ENCODE results near the gene XK. TPM values are rescaled to one million over a fixed set of nuclear protein-coding genes. Genes with fewer than 3 reads are reported as not detected.

XK gene
- total and polyA plus RNA-seq, 2 donors (not counting 3 experiments of a cell fraction or from before 2014, with no cell fraction given) = 0.03 to 0.07 TPM

DNA sequence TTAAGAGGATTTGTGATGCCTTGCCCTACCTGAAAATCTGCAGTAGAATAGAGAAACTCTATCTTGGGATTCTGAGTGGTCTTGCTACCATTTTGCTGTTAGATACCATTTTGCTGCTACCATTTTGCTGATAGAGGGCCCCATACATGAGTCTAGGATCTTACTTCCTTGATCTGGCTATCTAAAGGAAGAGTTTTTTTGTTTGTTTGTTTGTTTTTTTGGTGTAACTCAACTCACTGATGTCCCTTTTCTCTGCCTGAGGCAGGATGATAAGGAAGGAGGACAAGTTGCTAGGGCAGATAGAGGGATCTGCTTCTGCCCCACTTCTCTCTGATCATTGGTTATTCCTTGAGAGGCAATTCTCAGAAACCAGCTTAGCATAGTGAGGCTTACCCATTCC lies 31.0 kb downstream of the XK start:
- no peaks in the 10 kb centered on the region for H3K4me1 ChIP-seq (ENCODE audit: control insufficient read depth, extremely low read depth, insufficient read depth, low read length)
- no peaks in the 10 kb centered on the region for H3K79me2 ChIP-seq (ENCODE audit: control insufficient read depth, insufficient read depth, low read length)
- intact Hi-C loops (cut with micrococcal nuclease) = no loop called here
- no peak overlapping the region for H3K27ac ChIP-seq (ENCODE audit: insufficient read depth, low read depth, low read length)
- TF ChIP-seq, protein P1, sequence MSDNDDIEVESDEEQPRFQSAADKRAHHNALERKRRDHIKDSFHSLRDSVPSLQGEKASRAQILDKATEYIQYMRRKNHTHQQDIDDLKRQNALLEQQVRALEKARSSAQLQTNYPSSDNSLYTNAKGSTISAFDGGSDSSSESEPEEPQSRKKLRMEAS (IDR thresholded peaks at IDR 0.05; ENCODE audit: insufficient read depth, insufficient read length) = no peak
- no peak for TF ChIP-seq FOS (IDR thresholded peaks at IDR 0.05; ENCODE audit: borderline replicate concordance, insufficient read depth, low read length)
- TF ChIP-seq POLR2A (IDR thresholded peaks at IDR 0.05; ENCODE audit: low read depth, low read length) = no peak
- no peak for TF ChIP-seq JUN (IDR thresholded peaks at IDR 0.05; ENCODE audit: borderline replicate concordance, insufficient read depth, insufficient read length, low read depth)
- TF ChIP-seq EZH2 (IDR thresholded peaks at IDR 0.05; ENCODE audit: borderline replicate concordance, low read depth, low read length, severe bottlenecking) = no peak
- TF ChIP-seq POLR2AphosphoS5 (IDR thresholded peaks at IDR 0.05; ENCODE audit: insufficient read depth, low read depth, low read length) = no peak
- TF ChIP-seq, protein P2, sequence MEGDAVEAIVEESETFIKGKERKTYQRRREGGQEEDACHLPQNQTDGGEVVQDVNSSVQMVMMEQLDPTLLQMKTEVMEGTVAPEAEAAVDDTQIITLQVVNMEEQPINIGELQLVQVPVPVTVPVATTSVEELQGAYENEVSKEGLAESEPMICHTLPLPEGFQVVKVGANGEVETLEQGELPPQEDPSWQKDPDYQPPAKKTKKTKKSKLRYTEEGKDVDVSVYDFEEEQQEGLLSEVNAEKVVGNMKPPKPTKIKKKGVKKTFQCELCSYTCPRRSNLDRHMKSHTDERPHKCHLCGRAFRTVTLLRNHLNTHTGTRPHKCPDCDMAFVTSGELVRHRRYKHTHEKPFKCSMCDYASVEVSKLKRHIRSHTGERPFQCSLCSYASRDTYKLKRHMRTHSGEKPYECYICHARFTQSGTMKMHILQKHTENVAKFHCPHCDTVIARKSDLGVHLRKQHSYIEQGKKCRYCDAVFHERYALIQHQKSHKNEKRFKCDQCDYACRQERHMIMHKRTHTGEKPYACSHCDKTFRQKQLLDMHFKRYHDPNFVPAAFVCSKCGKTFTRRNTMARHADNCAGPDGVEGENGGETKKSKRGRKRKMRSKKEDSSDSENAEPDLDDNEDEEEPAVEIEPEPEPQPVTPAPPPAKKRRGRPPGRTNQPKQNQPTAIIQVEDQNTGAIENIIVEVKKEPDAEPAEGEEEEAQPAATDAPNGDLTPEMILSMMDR (IDR thresholded peaks at IDR 0.05; ENCODE audit: extremely low read depth in 1 of 2, insufficient read depth in 1 of 2, low read depth in 1 of 2, low read length in 2 of 2) = no peak
- TF ChIP-seq MYC (IDR thresholded peaks at IDR 0.05; ENCODE audit: low read depth, low read length) = no peak
- TF ChIP-seq GATA2 (IDR thresholded peaks at IDR 0.05; ENCODE audit: insufficient read depth, insufficient read length, low read depth, low read length) = no peak
- no peak overlapping the region for H3K9ac ChIP-seq (replicated peaks; ENCODE audit: extremely low read depth, insufficient read depth, low read length)
- no peaks in the 10 kb centered on the region for H3K9me1 ChIP-seq (replicated peaks; ENCODE audit: control insufficient read depth, extremely low read depth, insufficient read depth, low read length)
- no peak overlapping the region for H3K4me3 ChIP-seq (replicated peaks in 1 of 3; ENCODE audit: insufficient read depth in 1 of 3, low read depth in 1 of 3, low read length in 3 of 3)
- dilution Hi-C loops (cut with MboI; ENCODE audit: extremely low pct_ligation_motif_present, low sequenced_read_pairs) = no loop called here
- H2AFZ ChIP-seq (ENCODE audit: low read depth, low read length) = no peak overlapping the region
- no peaks in the 10 kb centered on the region for H3K9me3 ChIP-seq (replicated peaks; ENCODE audit: control insufficient read depth, insufficient read depth, low read length)
- H3K4me2 ChIP-seq (ENCODE audit: insufficient read depth, low read length) = no peak overlapping the region
- H4K20me1 ChIP-seq (replicated peaks; ENCODE audit: control insufficient read depth, extremely low read depth, insufficient read depth, low read length) = no peaks in the 10 kb centered on the region
- POLR2A ChIA-PET = no interaction called here
- no peaks in the 10 kb centered on the region for H3K27me3 ChIP-seq (ENCODE audit: control insufficient read depth in 2 of 2, insufficient read depth in 2 of 2, low read length in 2 of 2)
- BruUV-seq (replicated peaks) = no TSS peak
- DNase-seq (ENCODE audit: low read depth, low spot score) (no peak), FAIRE-seq (no peak)
- CTCF ChIA-PET = no interaction called here
- no peaks in the 10 kb centered on the region for H3K36me3 ChIP-seq (ENCODE audit: control insufficient read depth in 2 of 2, extremely low read depth in 1 of 2, insufficient read depth in 2 of 2, low read length in 2 of 2)
